Smooth muscle cell (in vitro differentiated cells): ENCODE results near the gene MOB3B. TPM values are rescaled to one million over a fixed set of nuclear protein-coding genes. Genes with fewer than 3 reads are reported as not detected.

Source experiments
- DNase-seq: peaks from one replicate; lab custom pipeline; 2025; ENCODE audit not compliant: unreplicated experiment; lab: John Stamatoyannopoulos, UW
- H2AFZ ChIP-seq: fragments of 200-600 bp; sonication (generic); 2 replicates; pipeline ENCODE4 v1.6.0; 2016; ENCODE audit warnings: antibody characterized with exemption, low read depth, mild to moderate bottlenecking
- H3F3A ChIP-seq: fragments of 200-600 bp; sonication (generic); 2 replicates; pipeline ENCODE4 v1.6.0; 2017; ENCODE audit warnings: antibody characterized with exemption, low read depth
- H3K27ac ChIP-seq: fragments of 200-600 bp; sonication (generic); 2 replicates; pipeline ENCODE4 v1.5.1; 2016; ENCODE audit warnings: low read depth, mild to moderate bottlenecking
- H3K27me3 ChIP-seq: fragments of 200-600 bp; sonication (generic); 2 replicates; pipeline ENCODE4 v1.6.1; 2016; ENCODE audit warnings: low read depth, mild to moderate bottlenecking
- H3K36me3 ChIP-seq: fragments of 200-600 bp; sonication (generic); 2 replicates; pipeline ENCODE4 v1.5.1; 2016; ENCODE audit warnings: low read depth
- H3K4me1 ChIP-seq: fragments of 200-600 bp; sonication (generic); 2 replicates; pipeline ENCODE4 v1.5.1; 2016; ENCODE audit warnings: low read depth
- H3K4me2 ChIP-seq: fragments of 200-600 bp; sonication (generic); 2 replicates; pipeline ENCODE4 v1.6.0; 2016; ENCODE audit warnings: mild to moderate bottlenecking
- H3K4me3 ChIP-seq: fragments of 200-600 bp; sonication (generic); 2 replicates; pipeline ENCODE4 v1.5.1; 2016; ENCODE audit warnings: mild to moderate bottlenecking
- H3K79me2 ChIP-seq: fragments of 200-600 bp; sonication (generic); 2 replicates; pipeline ENCODE4 v1.6.0; 2016; ENCODE audit warnings: low read depth, mild to moderate bottlenecking
- H3K9ac ChIP-seq: fragments of 200-600 bp; sonication (generic); 2 replicates; pipeline ENCODE4 v1.6.0; 2016; ENCODE audit warnings: low read depth
- H3K9me3 ChIP-seq: fragments of 200-600 bp; sonication (generic); replicated peaks from 2 replicates; pipeline ENCODE4 v1.5.1; 2016; ENCODE audit warnings: low read depth
- H4K20me1 ChIP-seq: fragments of 200-600 bp; sonication (generic); 2 replicates; pipeline ENCODE4 v1.6.0; 2016; ENCODE audit warnings: low read depth
- WGBS: methylation state at CpG from one replicate; pipeline ENCODE4 v1.1.7; 2016; ENCODE audit warnings: low lambda C conversion rate; 5-methylcytosine and 5-hydroxymethylcytosine counted together
- polyA plus RNA-seq: library from polyadenylated mRNA; unstranded; fragments of >200 nt; fragmentation: Nextera tagmentation; extraction: Ambion mirVana; gene quantifications from 2 replicates; pipeline ENCODE4 v1.2.1, GENCODE V29; 2016
- total RNA-seq: library from RNA; depleted of rRNA; stranded (reverse); fragments of >200 nt; gene quantifications from 2 replicates; pipeline ENCODE4 v1.2.3, GENCODE V29; 2014
- TF ChIP-seq, protein P1 (sequence below): fragments of 200-600 bp; sonication (generic); IDR thresholded peaks from 2 replicates; pipeline ENCODE4 v1.5.1; 2017; ENCODE audit warnings: borderline replicate concordance, mild to moderate bottlenecking, antibody characterized with exemption; ENCODE audit not compliant: insufficient read depth, poor library complexity, severe bottlenecking

Gene MOB3B
- total and polyA plus RNA-seq, 2 experiments from 2014 or later = 1.7 to 5.8 TPM

DNA sequence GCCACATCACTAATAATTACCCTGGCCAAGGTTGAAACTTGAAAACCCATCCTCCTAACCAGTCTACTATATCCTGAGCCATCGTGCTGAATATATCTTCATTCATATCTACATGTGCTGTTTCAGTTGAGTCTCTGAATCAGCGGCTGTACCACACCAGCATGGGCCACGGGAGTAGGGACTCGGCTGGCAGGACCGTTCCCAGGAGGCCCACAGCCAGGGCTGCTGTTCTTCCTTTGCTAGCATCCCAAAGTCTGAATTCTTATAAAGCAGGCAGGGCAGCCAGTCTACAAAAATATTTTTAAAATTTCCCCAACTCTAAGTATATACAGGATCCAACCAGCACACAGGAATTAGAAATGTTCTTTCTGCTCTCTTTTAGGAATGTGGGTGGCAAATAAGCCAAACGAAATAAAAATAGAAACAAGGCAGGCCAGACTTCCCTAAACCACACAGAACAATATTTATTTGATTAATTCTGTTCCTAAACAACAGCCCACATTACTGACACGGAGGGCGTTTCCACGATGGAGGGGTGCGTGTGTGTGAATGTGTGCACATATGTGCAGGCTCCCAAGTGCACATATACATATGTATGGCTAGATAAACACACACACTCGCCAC lies 189.8 kb downstream of the MOB3B start:
- no peak overlapping the region for H2AFZ ChIP-seq
- TF ChIP-seq, protein P1, sequence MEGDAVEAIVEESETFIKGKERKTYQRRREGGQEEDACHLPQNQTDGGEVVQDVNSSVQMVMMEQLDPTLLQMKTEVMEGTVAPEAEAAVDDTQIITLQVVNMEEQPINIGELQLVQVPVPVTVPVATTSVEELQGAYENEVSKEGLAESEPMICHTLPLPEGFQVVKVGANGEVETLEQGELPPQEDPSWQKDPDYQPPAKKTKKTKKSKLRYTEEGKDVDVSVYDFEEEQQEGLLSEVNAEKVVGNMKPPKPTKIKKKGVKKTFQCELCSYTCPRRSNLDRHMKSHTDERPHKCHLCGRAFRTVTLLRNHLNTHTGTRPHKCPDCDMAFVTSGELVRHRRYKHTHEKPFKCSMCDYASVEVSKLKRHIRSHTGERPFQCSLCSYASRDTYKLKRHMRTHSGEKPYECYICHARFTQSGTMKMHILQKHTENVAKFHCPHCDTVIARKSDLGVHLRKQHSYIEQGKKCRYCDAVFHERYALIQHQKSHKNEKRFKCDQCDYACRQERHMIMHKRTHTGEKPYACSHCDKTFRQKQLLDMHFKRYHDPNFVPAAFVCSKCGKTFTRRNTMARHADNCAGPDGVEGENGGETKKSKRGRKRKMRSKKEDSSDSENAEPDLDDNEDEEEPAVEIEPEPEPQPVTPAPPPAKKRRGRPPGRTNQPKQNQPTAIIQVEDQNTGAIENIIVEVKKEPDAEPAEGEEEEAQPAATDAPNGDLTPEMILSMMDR = no peak
- no peak overlapping the region for H3K4me2 ChIP-seq

DNA sequence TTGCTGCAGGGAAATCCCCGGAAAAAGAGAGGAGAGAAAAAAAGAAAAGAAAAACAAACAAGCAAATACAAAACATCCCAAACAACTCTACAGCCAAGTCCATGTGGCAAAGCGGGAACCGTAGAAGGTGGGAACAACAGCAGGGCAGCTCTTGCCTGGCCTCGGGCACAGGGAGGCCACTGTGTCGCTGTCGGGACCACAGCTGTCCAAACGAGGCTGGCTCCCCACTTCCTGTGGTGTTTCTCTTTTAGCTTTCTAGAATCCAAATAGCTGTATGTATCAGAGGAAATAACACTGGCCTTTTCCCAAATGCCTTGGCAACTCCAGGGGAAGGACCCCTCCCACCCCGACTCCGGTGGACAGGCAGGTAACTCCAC lies 191.1 kb downstream of the MOB3B start:
- Histone ChIP-seq H2AFZ (no peak overlapping the region), H3K4me1 (peaks cover 23% of the 10 kb centered on the region), H3K4me2 (no peak overlapping the region), H3K36me3 (no peaks in the 10 kb centered on the region), H3K27me3 (no peaks in the 10 kb centered on the region), H4K20me1 (no peaks in the 10 kb centered on the region), H3F3A (no peaks in the 10 kb centered on the region), H3K27ac (no peak overlapping the region), H3K4me3 (no peak overlapping the region), H3K9me3 (no peaks in the 10 kb centered on the region), H3K9ac (no peak overlapping the region), H3K79me2 (no peaks in the 10 kb centered on the region)
- no peak for DNase-seq
- 83% methylated on average over 9 of the region's 9 CpGs for WGBS
- TF ChIP-seq, protein P1 = no peak

More for the DNA sequence above, 189.8 kb downstream of the MOB3B start:
- no peak overlapping the region for H3K27ac ChIP-seq
- no peak for DNase-seq
- peaks cover 15% of the 10 kb centered on the region for H3K4me1 ChIP-seq
- 73% methylated on average over 11 of the region's 11 CpGs for WGBS
- H3K9me3 ChIP-seq = no peaks in the 10 kb centered on the region
- no peaks in the 10 kb centered on the region for H3K36me3 ChIP-seq
- H3K9ac ChIP-seq = no peak overlapping the region
- H3K27me3 ChIP-seq = no peaks in the 10 kb centered on the region
- H4K20me1 ChIP-seq = no peaks in the 10 kb centered on the region
- no peaks in the 10 kb centered on the region for H3F3A ChIP-seq
- H3K79me2 ChIP-seq = no peaks in the 10 kb centered on the region
- no peak overlapping the region for H3K4me3 ChIP-seq

DNA sequence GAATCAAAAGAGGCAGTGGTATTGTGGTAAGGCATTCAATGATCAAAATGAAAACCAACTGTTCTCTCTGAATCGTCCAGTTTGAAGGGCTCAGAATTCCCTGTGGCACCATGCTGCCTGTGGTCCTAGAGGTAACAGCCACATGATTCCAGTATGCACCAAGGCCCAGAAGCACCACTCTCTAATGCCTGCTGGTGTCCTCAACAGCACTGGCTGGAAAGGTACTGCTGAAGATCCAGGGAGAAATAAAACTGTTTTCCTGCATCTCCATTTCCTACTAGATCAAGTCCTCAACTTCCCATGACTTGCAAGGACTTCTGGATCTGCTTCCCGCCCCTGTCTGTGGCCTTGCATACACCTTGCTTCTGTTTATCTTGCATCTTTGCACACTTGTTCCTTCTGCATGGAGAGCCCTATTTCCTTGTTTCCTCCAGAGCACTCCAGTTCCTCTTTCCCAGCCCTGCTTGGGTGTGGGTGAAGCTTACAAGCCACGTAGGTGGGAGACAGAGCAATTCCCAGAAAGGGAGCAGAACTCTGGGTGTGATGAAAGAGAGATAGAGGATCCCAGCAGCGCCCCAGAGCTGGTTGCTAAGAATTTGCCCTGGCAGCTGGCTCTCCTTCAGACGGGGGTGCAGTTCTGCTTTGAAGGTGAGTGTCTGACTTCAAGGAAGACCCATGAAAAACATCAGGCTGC lies 191.6 kb downstream of the MOB3B start:
- Histone ChIP-seq H3K36me3 (no peaks in the 10 kb centered on the region), H4K20me1 (no peaks in the 10 kb centered on the region), H3K4me3 (no peak overlapping the region), H3K4me2 (no peak overlapping the region), H3K27me3 (no peaks in the 10 kb centered on the region), H3K9ac (no peak overlapping the region), H3F3A (no peaks in the 10 kb centered on the region), H3K9me3 (no peaks in the 10 kb centered on the region), H2AFZ (no peak overlapping the region), H3K79me2 (no peaks in the 10 kb centered on the region), H3K4me1 (peaks cover 25% of the 10 kb centered on the region), H3K27ac (no peak overlapping the region)
- TF ChIP-seq, protein P1 = no peak
- WGBS = 77% methylated on average over 5 of the region's 5 CpGs
- DNase-seq = no peak
